AG04449 (cell line): ENCODE data around the gene HSPB7.

Experiments
- CTCF ChIA-PET: fragments of 350-600 bp; formaldehyde crosslinking; extraction: SDS; loops from one replicate; lab custom pipeline; 2021; ENCODE audit warnings: antibody characterized with exemption; lab: Yijun Ruan, JAX
- POLR2A ChIA-PET: fragments of 400-600, 350-600 bp; formaldehyde crosslinking; extraction: SDS; loops from one replicate; lab custom pipeline; 2020; ENCODE audit warnings: antibody characterized with exemption, inconsistent platforms; lab: Yijun Ruan, JAX
- DNase-seq: peaks from one replicate; pipeline ENCODE4 v3.0.0-alpha.2; 2010; ENCODE audit warnings: low read depth, low spot score
- H3K4me3 ChIP-seq: 2 replicates; pipeline ENCODE4 v1.5.1; 2011; ENCODE audit warnings: low read depth, mild to moderate bottlenecking, control low read depth, low read length
- CTCF ChIP-seq: IDR thresholded peaks from one replicate; pipeline ENCODE4 v1.5.1; 2011; ENCODE audit warnings: mild to moderate bottlenecking, moderate library complexity, low read length, control low read depth, inconsistent platforms; ENCODE audit not compliant: insufficient read depth; ENCODE audit errors: missing control alignments

The HSPB7 gene

GRCh38 chr1:16018308-16018707, 465 bp upstream of the HSPB7 start:
- no peak overlapping the region for H3K4me3 ChIP-seq
- ChIA-PET CTCF (interaction anchor here (0.8 to 8.1 kb wide), 9 partner anchors 8 to 227 kb away, joined by 3 to 97 read pairs (median 6); partner anchors contain the start of gene FAM131C), POLR2A (interaction anchor here (0.5 kb wide), 1 partner anchor 30 kb away, joined by 3 read pairs; no protein-coding TSS in a partner anchor)
- no peak for DNase-seq
- TF ChIP-seq CTCF, result no peak

- no peak for DNase-seq
- peak overlapping the region; percentile 25 for H3K4me3 ChIP-seq
- ChIA-PET CTCF (interaction anchor here (1.2 to 8.1 kb wide), 3 partner anchors 9 to 225 kb away, joined by 3 to 97 read pairs (median 15); no protein-coding TSS in a partner anchor), POLR2A (no interaction called here)
- no peak for TF ChIP-seq CTCF
Observed at GRCh38 chr1:16017076-16017460, 775 bp downstream of the HSPB7 start.

GRCh38 chr1:16015960-16016901, 1.6 kb downstream of the HSPB7 start:
- TF ChIP-seq CTCF, result no peak
- no peak for DNase-seq
- POLR2A ChIA-PET, result no interaction called here
- no peak overlapping the region for H3K4me3 ChIP-seq
- CTCF ChIA-PET, result interaction anchor here (3.4 to 8.1 kb wide), 2 partner anchors 8 to 40 kb away, joined by 15 to 97 read pairs; no protein-coding TSS in a partner anchor

GRCh38 chr1:16015491-16015890, 2.4 kb downstream of the HSPB7 start:
- DNase-seq, result no peak
- POLR2A ChIA-PET, result no interaction called here
- CTCF ChIA-PET, result interaction anchor here (1.7 kb wide), 1 partner anchor 63 kb away, joined by 7 read pairs; no protein-coding TSS in a partner anchor
- H3K4me3 ChIP-seq, result no peak overlapping the region
- no peak for TF ChIP-seq CTCF

- ChIA-PET CTCF (interaction anchor here (0.7 to 9.5 kb wide), 7 partner anchors 11 to 223 kb away, joined by 3 to 129 read pairs (median 5); no protein-coding TSS in a partner anchor), POLR2A (no interaction called here)
- no peak overlapping the region for H3K4me3 ChIP-seq
- TF ChIP-seq CTCF, result no peak
- DNase-seq, result no peak
Observed at GRCh38 chr1:16014509-16015482, 3.0 kb downstream of the HSPB7 start.
